ENCODE measurements around the gene LENG9.
A peak's percentile ranks its signal among the peaks of the same experiment; 100 is the strongest.
"Not testable (repeated sequence)": the region's sequence is repeated elsewhere in the genome, so short reads cannot be mapped to it uniquely, and the experiment has no call there.

The LENG9 gene

GRCh38 chr19:54453921-54454780 is 9.4 kb downstream of the LENG9 start:
- Histone ChIP-seq H3K9ac (ENCODE audit: low read length) (no peak overlapping the region), H3K36me3 (ENCODE audit: control insufficient read depth, insufficient read depth, low read length) (peaks cover 69% of the 10 kb centered on the region), H3K4me1 (ENCODE audit: control insufficient read depth, insufficient read depth, low read length) (peaks cover 14% of the 10 kb centered on the region), H3K27ac (ENCODE audit: low read depth, low read length) (no peak overlapping the region), H3K4me3 (ENCODE audit: low read length) (no peak overlapping the region), H3K27me3 (ENCODE audit: control insufficient read depth, insufficient read depth, low read length) (no peaks in the 10 kb centered on the region)

- Histone ChIP-seq H3K9ac (ENCODE audit: low read length) (no peak overlapping the region), H3K27ac (ENCODE audit: low read depth, low read length) (no peak overlapping the region), H3K36me3 (ENCODE audit: control insufficient read depth, insufficient read depth, low read length) (peaks cover 54% of the 10 kb centered on the region), H3K4me1 (ENCODE audit: control insufficient read depth, insufficient read depth, low read length) (peaks cover 14% of the 10 kb centered on the region), H3K27me3 (ENCODE audit: control insufficient read depth, insufficient read depth, low read length) (no peaks in the 10 kb centered on the region), H3K4me3 (ENCODE audit: low read length) (no peak overlapping the region)
These were observed 11.0 kb downstream of the LENG9 start for GRCh38 chr19:54452626-54453025.

- no peak overlapping the region for H3K4me3 ChIP-seq (ENCODE audit: low read length)
- H3K36me3 ChIP-seq (ENCODE audit: control insufficient read depth, insufficient read depth, low read length) = peaks cover 48% of the 10 kb centered on the region
- H3K27ac ChIP-seq (ENCODE audit: low read depth, low read length) = no peak overlapping the region
- no peaks in the 10 kb centered on the region for H3K27me3 ChIP-seq (ENCODE audit: control insufficient read depth, insufficient read depth, low read length)
- H3K9ac ChIP-seq (ENCODE audit: low read length) = no peak overlapping the region
- H3K4me1 ChIP-seq (ENCODE audit: control insufficient read depth, insufficient read depth, low read length) = peaks cover 14% of the 10 kb centered on the region
These were observed 11.6 kb downstream of the LENG9 start for GRCh38 chr19:54451997-54452396.

- no peak overlapping the region for H3K9ac ChIP-seq (ENCODE audit: low read length)
- no peak overlapping the region for H3K27ac ChIP-seq (ENCODE audit: low read depth, low read length)
- peaks cover 44% of the 10 kb centered on the region for H3K36me3 ChIP-seq (ENCODE audit: control insufficient read depth, insufficient read depth, low read length)
- no peak overlapping the region for H3K4me3 ChIP-seq (ENCODE audit: low read length)
- H3K4me1 ChIP-seq (ENCODE audit: control insufficient read depth, insufficient read depth, low read length) = peaks cover 14% of the 10 kb centered on the region
- no peaks in the 10 kb centered on the region for H3K27me3 ChIP-seq (ENCODE audit: control insufficient read depth, insufficient read depth, low read length)
These were observed 12.2 kb downstream of the LENG9 start for GRCh38 chr19:54451331-54451871.

GRCh38 chr19:54449701-54450069 is 13.9 kb downstream of the LENG9 start:
- peak overlapping the region; percentile 97 for H3K4me3 ChIP-seq (ENCODE audit: low read length)
- H3K27me3 ChIP-seq (ENCODE audit: control insufficient read depth, insufficient read depth, low read length) = no peaks in the 10 kb centered on the region
- peaks cover 34% of the 10 kb centered on the region for H3K36me3 ChIP-seq (ENCODE audit: control insufficient read depth, insufficient read depth, low read length)
- H3K4me1 ChIP-seq (ENCODE audit: control insufficient read depth, insufficient read depth, low read length) = peaks cover 14% of the 10 kb centered on the region
- H3K27ac ChIP-seq (ENCODE audit: low read depth, low read length) = peak overlapping the region; percentile 99
- H3K9ac ChIP-seq (ENCODE audit: low read length) = peak overlapping the region; percentile 93

GRCh38 chr19:54448774-54449700 is 14.5 kb downstream of the LENG9 start, which contains the start of gene LENG8:
Gene LENG8 (plus strand): TSS chr19:54449199. CDS start chr19:54451345, 2,146 bp downstream.
- peak within 1 kb of the TSS; percentile 99 for H3K27ac ChIP-seq (ENCODE audit: low read depth, low read length)
- H3K9ac ChIP-seq (ENCODE audit: low read length) = peak within 1 kb of the TSS; percentile 93
- H3K4me1 ChIP-seq (ENCODE audit: control insufficient read depth, insufficient read depth, low read length) = peaks cover 14% of the 10 kb centered on the region
- H3K4me3 ChIP-seq (ENCODE audit: low read length) = peak within 1 kb of the TSS; percentile 97
- peaks cover 27% of the 10 kb centered on the region for H3K36me3 ChIP-seq (ENCODE audit: control insufficient read depth, insufficient read depth, low read length)
- H3K27me3 ChIP-seq (ENCODE audit: control insufficient read depth, insufficient read depth, low read length) = no peaks in the 10 kb centered on the region

GRCh38 chr19:54448040-54448773 is 15.4 kb downstream of the LENG9 start:
- H3K27ac ChIP-seq (ENCODE audit: low read depth, low read length) = peak overlapping the region; percentile 99
- H3K36me3 ChIP-seq (ENCODE audit: control insufficient read depth, insufficient read depth, low read length) = peaks cover 19% of the 10 kb centered on the region
- peak overlapping the region; percentile 91 for H3K9ac ChIP-seq (ENCODE audit: low read length)
- peaks cover 14% of the 10 kb centered on the region for H3K4me1 ChIP-seq (ENCODE audit: control insufficient read depth, insufficient read depth, low read length)
- H3K27me3 ChIP-seq (ENCODE audit: control insufficient read depth, insufficient read depth, low read length) = no peaks in the 10 kb centered on the region
- peak overlapping the region; percentile 97 for H3K4me3 ChIP-seq (ENCODE audit: low read length)

- H3K4me1 ChIP-seq (ENCODE audit: control insufficient read depth, insufficient read depth, low read length) = peaks cover 14% of the 10 kb centered on the region
- H3K36me3 ChIP-seq (ENCODE audit: control insufficient read depth, insufficient read depth, low read length); H3K4me3 ChIP-seq (ENCODE audit: low read length); H3K9ac ChIP-seq (ENCODE audit: low read length); H3K27ac ChIP-seq (ENCODE audit: low read depth, low read length); H3K27me3 ChIP-seq (ENCODE audit: control insufficient read depth, insufficient read depth, low read length): not testable (repeated sequence)
These were observed 17.2 kb downstream of the LENG9 start for GRCh38 chr19:54446349-54446748.

- no peak overlapping the region for H3K9ac ChIP-seq (ENCODE audit: low read length)
These were observed 18.8 kb downstream of the LENG9 start for GRCh38 chr19:54444737-54445136.

GRCh38 chr19:54440641-54441040 is 22.9 kb downstream of the LENG9 start:
- no peak overlapping the region for H3K27ac ChIP-seq (ENCODE audit: low read depth, low read length)
- no peaks in the 10 kb centered on the region for H3K27me3 ChIP-seq (ENCODE audit: control insufficient read depth, insufficient read depth, low read length)
- no peak overlapping the region for H3K4me3 ChIP-seq (ENCODE audit: low read length)
- no peak overlapping the region for H3K9ac ChIP-seq (ENCODE audit: low read length)
- H3K36me3 ChIP-seq (ENCODE audit: control insufficient read depth, insufficient read depth, low read length) = no peaks in the 10 kb centered on the region
- H3K4me1 ChIP-seq (ENCODE audit: control insufficient read depth, insufficient read depth, low read length) = no peaks in the 10 kb centered on the region

More at GRCh38 chr19:54444737-54445136, 18.8 kb downstream of the LENG9 start:
- Histone ChIP-seq H3K27ac (ENCODE audit: low read depth, low read length) (no peak overlapping the region), H3K27me3 (ENCODE audit: control insufficient read depth, insufficient read depth, low read length) (no peaks in the 10 kb centered on the region), H3K36me3 (ENCODE audit: control insufficient read depth, insufficient read depth, low read length) (no peaks in the 10 kb centered on the region), H3K4me3 (ENCODE audit: low read length) (no peak overlapping the region), H3K4me1 (ENCODE audit: control insufficient read depth, insufficient read depth, low read length) (peaks cover 2% of the 10 kb centered on the region)

- Histone ChIP-seq H3K4me3 (ENCODE audit: low read length) (no peak overlapping the region), H3K9ac (ENCODE audit: low read length) (no peak overlapping the region), H3K27ac (ENCODE audit: low read depth, low read length) (no peak overlapping the region), H3K36me3 (ENCODE audit: control insufficient read depth, insufficient read depth, low read length) (no peaks in the 10 kb centered on the region), H3K27me3 (ENCODE audit: control insufficient read depth, insufficient read depth, low read length) (no peaks in the 10 kb centered on the region), H3K4me1 (ENCODE audit: control insufficient read depth, insufficient read depth, low read length) (no peaks in the 10 kb centered on the region)
These were observed 24.3 kb downstream of the LENG9 start for GRCh38 chr19:54439174-54439851.

All from rectal smooth muscle tissue (tissue), 1 donor.